GF-D8 (cell line): Measurements from ENCODE around the gene MOSPD3.
A peak's percentile ranks its signal among the peaks of the same experiment; 100 is the strongest.

Experiments
- DNase-seq: peaks from one replicate; lab custom pipeline; 2025; lab: John Stamatoyannopoulos, UW

The MOSPD3 gene

GRCh38 chr7:100575746-100576383 lies 36.5 kb upstream of the MOSPD3 start:
- DNase-seq = no peak

DNA sequence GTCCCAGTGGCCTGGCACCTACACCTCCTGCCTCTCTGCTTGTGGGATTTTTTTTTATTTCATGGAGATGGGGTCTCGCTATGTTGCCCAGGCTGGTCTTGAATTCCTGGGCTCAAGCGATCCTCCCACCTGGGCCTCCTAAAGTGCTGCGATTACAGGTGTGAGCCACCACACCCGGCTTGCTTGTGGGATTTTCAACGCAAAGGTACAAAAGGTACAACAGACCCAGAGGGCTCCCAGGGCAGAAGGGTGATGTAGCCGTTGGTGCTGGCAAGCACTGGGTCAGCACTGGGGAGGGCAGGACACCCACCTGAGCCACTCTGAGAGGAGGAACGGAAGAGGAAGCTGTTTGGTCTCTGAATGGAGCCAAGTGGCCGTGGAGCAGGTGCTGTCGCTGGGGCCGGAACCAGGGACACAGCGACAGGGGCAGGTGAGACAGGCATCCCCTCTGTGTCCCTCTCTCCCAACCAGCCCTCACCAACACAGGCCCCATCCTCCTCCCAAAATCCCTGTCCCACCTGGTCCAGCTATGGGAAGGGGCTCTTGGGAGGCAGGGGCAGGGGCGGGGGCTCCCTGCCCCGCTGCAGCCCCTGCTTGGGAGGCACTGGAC lies 35.9 kb upstream of the MOSPD3 start:
- no peak for DNase-seq

DNA sequence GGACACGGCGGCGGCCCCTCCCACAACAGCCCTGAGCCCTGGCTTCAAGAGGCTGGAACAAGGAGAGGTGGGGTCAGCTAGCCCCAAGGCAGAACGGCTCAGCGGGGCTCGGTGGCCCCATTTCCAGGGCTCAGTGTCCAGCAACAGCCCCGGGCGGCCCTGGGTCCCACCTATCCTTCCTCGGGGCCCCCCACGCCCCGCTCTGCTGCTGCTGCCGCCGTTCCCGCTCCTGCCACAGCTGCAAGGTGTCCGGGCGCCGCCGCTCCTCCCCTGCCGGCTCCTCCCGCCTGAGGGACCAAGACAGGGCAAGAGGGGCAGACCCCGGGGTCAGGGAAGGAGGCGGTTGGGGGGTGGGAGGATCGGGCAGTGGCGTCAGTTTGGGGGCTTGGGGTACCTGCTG lies 35.2 kb upstream of the MOSPD3 start:
- no peak for DNase-seq

DNA sequence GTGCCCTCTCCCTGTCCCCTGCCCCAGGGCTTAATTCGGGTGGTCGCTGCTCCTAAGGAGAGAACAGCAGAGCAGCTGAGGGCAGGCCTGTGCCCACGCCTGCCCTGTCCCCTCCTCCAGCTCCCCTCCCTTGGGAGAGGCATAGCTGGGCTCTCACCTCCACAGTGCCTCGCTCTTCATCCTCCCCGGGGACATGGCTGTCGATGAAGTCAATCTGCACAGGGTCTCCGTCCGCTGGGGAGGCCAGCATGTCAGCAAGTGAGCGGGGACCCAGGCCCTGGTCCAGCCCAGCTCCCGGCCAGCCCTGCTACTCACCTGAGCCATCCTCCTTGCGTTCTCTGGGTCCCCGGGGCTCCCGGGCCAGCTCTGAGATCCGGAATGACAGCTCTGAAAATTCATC lies 34.8 kb upstream of the MOSPD3 start:
- no peak for DNase-seq

DNA sequence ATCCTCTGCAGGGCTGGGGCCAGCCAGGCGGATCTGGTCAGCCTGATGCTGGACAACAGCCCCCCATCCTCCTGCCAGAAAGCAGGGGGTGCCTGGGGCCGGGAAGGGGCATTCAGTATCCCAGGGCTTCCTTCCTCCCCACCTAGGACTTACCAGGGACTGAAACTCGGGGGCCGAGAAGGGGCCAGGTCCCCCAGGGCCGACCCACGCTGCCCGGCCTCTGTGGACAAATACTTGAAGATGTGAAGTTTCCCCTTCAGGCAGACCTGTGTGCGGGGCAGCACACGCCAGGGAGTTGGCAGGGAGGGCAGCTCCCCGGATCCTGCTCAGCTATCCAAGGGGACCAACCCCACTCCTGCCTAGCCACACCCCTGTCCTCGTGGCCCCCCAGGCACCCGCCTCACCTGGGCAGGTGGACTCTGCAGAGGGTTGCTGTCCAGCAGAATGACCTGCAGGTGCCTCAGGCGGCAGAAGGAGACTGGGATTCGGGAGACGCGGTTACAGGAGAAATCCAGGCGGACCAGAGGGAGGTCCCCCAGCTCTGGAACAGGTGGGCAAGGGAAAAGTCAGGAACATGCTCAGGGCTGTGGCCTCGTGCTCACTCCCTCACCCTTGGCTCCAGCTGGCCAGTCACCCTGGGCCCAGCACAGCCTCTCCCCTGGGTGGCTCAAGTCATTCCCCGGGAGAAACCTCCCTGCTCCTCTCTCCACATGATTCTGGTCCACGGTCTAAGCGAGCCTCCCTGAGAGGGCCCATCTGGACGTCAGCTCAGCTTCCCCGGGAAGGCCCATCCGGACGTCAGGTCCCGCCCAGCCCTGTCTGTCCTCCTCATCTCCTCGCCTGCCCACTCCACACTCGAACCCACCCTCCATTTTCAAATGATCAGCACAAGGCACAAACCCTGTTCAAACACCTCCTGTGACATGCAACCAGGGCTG lies 33.8 kb upstream of the MOSPD3 start:
- DNase-seq = no peak

DNA sequence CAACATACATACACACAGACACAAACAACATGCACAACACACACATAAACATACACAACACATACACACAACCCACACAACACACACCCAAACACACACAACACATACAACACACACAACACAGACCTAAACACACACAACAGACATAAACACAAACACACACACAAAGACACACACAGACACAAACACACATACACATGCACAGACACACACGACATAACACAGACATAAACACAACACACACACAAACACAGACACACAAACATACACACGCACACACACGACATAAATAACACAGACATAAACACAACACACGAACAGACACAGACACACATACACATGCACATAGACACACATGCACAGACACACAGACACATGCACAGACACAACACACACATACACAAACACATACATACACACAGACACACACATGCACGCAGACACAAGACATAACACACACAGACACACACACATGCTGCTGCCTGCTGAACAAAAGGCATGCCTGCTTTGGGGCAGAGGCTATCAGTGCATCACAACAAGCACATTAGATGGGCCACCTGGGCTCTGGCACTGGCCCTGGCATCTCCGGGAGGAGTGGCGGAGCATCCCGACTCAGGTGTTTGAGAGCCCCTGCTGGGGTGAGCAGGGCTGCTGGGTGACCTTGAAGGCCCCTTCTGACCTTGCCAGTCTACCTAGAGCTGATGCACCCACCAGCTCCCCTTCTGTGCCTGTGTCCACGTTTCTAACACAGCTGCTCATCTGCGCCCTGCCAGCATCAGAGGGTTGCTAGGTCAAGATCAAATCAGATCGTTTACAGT lies 31.7 kb upstream of the MOSPD3 start:
- no peak for DNase-seq

GRCh38 chr7:100582041-100582579 lies 30.2 kb upstream of the MOSPD3 start:
- DNase-seq = no peak

DNA sequence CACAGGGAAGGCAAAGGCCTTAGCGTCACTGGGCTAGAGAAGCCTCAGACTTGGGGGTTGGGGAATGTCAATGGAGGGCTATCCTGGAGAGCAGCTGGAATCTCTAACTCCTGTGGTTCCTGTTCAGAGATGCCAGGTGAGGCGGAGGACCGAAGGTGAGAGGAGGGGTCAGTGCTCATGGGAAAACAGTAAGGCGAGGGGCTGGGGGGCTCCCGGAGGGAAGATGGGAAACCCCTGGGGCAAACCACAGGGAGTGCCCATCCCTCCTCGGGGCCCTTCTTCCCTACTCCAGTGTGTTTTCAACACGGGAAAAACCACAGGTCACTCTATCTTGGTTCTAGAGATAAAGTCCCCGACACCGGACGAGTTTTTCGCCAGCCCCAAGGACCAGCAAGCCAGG lies 29.7 kb upstream of the MOSPD3 start:
- DNase-seq = no peak

DNA sequence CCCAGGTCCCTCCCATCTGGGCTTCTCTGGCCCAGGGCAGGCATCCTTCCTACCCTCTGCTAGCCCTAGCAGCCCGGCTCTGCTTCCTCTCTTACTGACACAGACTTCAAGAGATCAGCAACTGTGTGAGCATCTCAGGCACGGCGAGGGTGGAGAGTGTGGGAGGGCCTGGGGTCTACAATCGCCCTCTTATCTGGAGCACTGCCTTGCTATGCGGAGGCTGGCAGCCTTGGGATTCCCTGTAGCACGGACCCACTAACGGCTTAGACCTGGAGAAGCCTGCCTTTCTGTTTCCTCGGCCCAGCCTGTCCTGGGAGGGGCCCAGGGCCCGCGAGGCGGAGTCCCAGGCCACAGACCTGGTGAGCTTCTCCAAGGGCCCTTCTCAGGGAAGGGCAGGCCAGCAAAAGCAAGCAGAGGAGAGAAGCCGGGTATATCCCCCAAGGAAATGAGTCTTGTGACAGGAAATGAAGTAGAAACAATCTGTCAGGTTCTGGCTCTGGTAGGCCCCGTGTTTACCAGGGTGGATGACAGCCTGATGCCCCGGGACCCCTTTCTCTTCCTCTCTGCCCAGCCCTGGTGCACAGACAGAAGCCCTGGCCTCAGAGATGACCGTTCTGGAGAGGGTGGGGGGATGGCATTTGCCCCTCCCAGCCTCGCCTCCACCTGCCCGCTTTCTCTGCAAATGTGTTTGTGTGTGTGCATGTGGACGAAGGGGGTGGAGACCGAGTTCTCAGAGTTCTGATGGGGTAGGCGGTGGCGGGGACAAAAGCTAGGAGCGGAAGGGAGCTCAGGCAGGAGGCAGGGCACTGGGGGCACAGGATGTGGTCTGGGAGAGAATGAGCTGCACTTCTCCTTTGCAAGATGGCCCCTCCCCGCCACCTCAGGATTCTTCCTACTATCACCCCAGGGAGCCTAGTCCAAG lies 28.9 kb upstream of the MOSPD3 start:
- peak; percentile 86 for DNase-seq

DNA sequence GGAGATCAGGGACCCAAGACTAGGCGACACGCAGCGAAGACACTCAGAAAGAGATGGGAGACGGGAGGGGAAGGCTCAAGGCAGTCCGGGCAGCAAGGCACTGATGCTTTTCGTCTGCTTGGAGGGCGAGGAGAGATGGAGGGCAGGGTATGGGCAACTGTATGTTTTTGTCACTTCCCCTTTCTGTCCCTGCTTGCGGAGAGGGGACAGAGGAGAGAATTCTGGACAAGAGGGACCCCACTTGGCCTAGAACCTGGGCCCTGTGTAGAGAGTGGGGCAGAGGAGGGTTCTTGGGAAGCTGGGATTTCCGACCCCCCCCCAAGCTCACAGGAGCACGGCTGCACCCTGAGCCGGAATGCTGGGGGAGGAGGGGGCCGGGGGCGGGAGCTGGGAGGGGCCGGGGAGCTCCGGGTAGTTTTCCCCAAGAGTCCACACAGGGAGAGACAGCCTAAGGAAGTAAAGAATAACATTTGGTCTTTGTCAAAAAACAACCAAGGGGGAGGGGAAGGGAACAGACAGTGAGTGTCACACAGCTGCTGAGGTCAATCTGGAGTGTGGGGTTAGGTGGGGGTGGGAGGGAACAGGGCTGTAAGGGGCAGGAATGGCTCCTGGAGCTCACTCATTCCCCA lies 28.2 kb upstream of the MOSPD3 start:
- peak; percentile 69 for DNase-seq

DNA sequence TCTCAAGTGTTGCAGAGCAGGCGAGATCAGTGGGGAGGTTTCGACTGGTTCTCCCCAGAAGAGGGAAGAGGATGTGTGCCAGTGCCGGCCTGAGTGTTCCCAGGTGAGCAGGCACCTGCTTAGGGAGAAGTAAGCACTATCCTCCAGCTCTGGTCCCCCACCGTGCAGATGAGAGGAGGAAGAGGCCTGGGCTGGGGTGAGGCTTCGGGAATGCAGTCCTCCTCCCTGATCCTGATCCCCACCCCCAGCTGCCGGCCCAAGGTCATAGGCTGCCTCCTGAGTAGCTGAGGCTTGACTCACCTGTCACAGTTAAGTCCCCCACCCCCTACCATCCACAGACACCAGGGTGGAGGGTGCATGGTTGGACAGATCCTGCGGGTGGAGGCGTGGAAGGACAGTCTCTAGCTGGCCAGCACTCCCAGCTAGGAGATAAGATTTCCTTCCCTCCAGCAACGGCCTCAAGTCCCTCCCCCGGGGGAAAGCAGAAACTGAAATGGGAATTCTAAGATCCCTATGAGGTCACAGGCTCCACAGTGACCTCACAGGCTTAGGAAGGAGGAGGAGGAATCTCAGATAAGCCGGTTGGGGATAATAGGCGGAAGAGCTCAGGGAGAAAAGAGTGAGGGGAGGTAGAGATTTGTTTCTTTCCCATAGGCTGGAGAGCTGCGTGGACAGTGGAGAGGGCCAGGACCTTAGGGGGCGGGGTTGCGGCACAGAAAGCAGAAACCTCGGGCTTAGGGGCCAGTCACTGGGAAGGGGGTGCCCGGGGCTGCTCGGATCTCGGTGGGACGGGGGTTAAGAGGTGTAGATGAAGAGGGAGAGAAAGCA lies 27.4 kb upstream of the MOSPD3 start:
- DNase-seq = no peak

DNA sequence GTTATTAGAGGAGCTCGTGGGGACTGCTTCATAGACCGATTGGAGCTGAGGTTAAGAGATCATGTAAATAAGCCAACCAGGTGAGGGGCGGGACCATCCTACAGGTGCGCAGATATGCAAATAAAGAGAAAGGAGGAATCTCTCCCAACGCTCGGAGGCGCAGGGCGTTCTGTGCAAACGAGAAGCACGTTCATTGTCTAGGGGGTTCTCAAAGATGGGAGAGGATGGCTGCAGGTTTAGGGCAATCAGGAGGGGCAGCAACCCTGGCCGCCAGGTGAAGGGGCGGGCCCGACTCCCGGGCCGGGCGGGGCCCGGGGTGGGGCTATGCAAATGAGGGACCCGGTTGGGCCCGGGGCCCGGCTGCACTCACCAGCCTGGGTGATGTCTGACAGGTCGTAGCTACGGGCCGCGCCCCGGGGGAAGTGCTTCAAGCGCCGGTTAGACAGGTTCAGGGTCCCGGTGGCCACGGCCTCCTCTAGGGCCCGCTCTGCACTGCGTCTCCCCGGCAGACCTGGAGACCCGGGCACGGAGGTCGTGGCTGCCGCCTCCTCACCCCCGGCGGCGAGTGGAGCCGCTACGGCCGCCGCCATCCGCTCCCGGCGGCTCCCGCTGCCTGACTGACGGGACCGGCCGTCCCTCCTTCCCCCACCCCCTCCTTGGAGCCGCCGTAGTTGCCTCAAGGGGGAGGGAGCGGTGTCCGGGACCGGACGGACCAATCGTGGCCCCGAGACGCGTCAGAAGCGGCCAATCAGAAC lies 26.7 kb upstream of the MOSPD3 start, which contains the start of gene LRCH4:
Gene LRCH4 (minus strand): TSS at position 619 of the 755 bp plus-strand sequence. CDS start 29 bp downstream, at position 590.
- DNase-seq = no peak

DNA sequence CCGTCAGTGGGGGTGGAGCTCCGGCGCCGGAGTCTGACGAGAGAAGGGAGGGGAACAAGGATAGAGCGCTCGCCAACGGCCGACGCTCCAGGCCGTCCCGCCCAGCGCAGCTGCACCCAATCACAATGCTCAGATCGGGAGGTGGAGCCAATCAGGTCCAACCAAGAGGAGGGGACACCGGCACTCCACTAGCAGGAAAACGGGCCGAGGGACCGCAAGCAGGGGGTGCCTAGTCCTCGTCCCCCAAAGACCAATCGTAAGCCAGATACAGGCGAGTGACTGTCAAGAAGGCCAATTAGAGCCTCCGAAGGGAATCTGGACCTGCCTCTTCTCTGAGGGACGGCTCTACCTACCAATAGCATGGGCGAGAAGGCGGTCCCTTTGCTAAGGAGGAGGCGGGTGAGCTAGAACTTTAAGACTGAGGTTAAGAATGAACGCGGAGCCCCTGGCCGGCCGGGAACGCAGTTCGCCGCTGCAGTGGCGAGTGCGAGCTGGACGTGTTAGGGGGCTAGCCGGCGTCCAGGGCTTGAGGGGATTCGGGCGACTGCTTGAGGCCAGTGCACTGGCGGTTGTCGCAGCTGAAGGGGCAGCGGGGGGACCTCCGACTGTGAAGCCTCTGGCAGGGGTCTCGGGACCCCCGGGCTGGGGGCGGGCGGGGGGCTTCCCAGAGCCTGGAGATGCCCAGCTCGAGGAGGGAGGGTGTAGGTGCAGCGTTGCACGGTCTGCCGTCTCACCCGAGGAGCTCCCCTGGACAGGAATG lies 25.9 kb upstream of the MOSPD3 start, which contains the start of gene FBXO24:
Gene FBXO24 (plus strand): TSS at position 63 of the 760 bp plus-strand sequence. CDS start 298 bp downstream, at position 361.
- DNase-seq = peak; percentile 99

- DNase-seq = peak; percentile 29
These were observed 23.9 kb upstream of the MOSPD3 start for GRCh38 chr7:100588438-100588837.

DNA sequence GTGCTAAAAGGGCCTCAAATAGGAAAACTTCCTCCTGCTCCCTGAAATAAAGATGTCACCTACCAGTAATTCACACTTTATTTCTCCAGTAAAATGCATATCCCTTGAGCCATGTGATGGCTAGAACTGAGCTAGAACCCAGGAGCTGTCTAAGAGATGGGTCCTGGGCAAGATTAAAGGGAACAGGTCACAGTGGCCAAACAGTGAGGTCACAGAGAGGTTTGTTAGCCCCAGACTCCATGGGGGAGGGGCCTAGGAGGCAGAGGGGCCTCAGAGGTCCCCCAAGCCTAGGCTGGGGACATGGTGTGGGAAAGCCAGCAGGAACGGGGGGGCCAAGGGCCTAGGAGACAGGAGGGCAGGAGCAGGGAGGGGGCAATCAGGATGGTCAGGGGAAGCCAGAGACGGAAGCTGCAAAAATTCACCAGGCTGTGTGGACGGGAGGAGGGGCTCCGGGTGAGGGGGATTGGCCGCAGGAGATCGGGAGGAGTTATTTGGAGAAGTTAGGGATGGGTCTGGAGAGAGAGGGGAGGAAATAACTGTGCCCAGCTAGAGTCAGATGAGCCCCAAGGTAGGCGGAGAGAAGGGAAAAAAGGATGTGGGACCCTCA lies 22.9 kb upstream of the MOSPD3 start:
- DNase-seq = no peak

GRCh38 chr7:100590077-100590737 lies 22.1 kb upstream of the MOSPD3 start:
- no peak for DNase-seq

GRCh38 chr7:100591596-100591995 lies 20.7 kb upstream of the MOSPD3 start:
- no peak for DNase-seq
